ENCODE data around the gene BEND6.
A peak's percentile ranks its signal among the peaks of the same experiment; 100 is the strongest.

BEND6 gene

GRCh38 chr6:56916849-56917551 is 37.9 kb upstream of the BEND6 start:
- no peak overlapping the region for H3K4me3 ChIP-seq (ENCODE audit: severe bottlenecking)
- H3K4me1 ChIP-seq (ENCODE audit: insufficient read depth, poor library complexity, severe bottlenecking) = peaks cover under 1% of the 10 kb centered on the region
- no peaks in the 10 kb centered on the region for H3K9me3 ChIP-seq (ENCODE audit: severe bottlenecking)
- no peak for DNase-seq (ENCODE audit: low spot score)
- no peaks in the 10 kb centered on the region for H3K36me3 ChIP-seq (ENCODE audit: low read depth)
- H3K27me3 ChIP-seq (ENCODE audit: insufficient read depth, poor library complexity, severe bottlenecking) = no peaks in the 10 kb centered on the region
- no peak for ATAC-seq (ENCODE audit: low read depth)
- no peak overlapping the region for H3K27ac ChIP-seq (ENCODE audit: poor library complexity, severe bottlenecking)
- no peak for TF ChIP-seq CTCF (IDR thresholded peaks at IDR 0.05; ENCODE audit: poor library complexity, severe bottlenecking)

- no peak for DNase-seq (ENCODE audit: low spot score)
- H3K9me3 ChIP-seq (ENCODE audit: severe bottlenecking) = no peaks in the 10 kb centered on the region
- no peak for ATAC-seq (ENCODE audit: low read depth)
These were observed 32.3 kb upstream of the BEND6 start for GRCh38 chr6:56922645-56923044.

DNA sequence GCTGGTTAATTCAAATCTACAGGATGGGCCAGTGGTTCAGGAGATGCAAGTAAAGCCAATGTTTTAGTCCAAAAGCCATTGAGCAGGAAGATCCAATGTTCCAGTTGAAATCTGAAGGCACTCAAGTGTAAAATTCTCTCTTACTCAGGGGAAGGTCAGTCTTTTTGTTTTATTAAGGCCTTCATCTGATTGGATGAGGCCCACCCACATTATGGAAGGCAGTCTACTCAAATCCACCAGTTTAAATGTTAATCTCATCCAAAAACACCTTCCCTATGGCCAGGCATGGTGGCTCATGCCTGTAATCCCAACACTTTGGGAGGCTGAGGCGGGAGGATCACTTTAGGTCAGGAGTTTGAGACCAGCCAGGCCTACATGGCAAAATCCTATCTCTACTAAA is 31.3 kb upstream of the BEND6 start:
- no peaks in the 10 kb centered on the region for H3K27me3 ChIP-seq (ENCODE audit: insufficient read depth, poor library complexity, severe bottlenecking)
- H3K4me3 ChIP-seq (ENCODE audit: severe bottlenecking) = no peak overlapping the region
- ATAC-seq (ENCODE audit: low read depth) = no peak
- no peaks in the 10 kb centered on the region for H3K36me3 ChIP-seq (ENCODE audit: low read depth)
- no peak for TF ChIP-seq CTCF (IDR thresholded peaks at IDR 0.05; ENCODE audit: poor library complexity, severe bottlenecking)
- H3K27ac ChIP-seq (ENCODE audit: poor library complexity, severe bottlenecking) = no peak overlapping the region
- H3K4me1 ChIP-seq (ENCODE audit: insufficient read depth, poor library complexity, severe bottlenecking) = peaks cover 6% of the 10 kb centered on the region
- no peaks in the 10 kb centered on the region for H3K9me3 ChIP-seq (ENCODE audit: severe bottlenecking)
- no peak for DNase-seq (ENCODE audit: low spot score)

More at GRCh38 chr6:56922645-56923044, 32.3 kb upstream of the BEND6 start:
- Histone ChIP-seq H3K36me3 (ENCODE audit: low read depth) (no peaks in the 10 kb centered on the region), H3K27ac (ENCODE audit: poor library complexity, severe bottlenecking) (no peak overlapping the region), H3K4me1 (ENCODE audit: insufficient read depth, poor library complexity, severe bottlenecking) (peaks cover 6% of the 10 kb centered on the region), H3K27me3 (ENCODE audit: insufficient read depth, poor library complexity, severe bottlenecking) (no peaks in the 10 kb centered on the region), H3K4me3 (ENCODE audit: severe bottlenecking) (no peak overlapping the region)
- no peak for TF ChIP-seq CTCF (IDR thresholded peaks at IDR 0.05; ENCODE audit: poor library complexity, severe bottlenecking)

GRCh38 chr6:56927538-56928453 is 27.1 kb upstream of the BEND6 start:
- ATAC-seq (ENCODE audit: low read depth) (peak; percentile 45; the same call in 2 of the 3 replicates), DNase-seq (ENCODE audit: low spot score) (no peak)
- no peak for TF ChIP-seq CTCF (IDR thresholded peaks at IDR 0.05; ENCODE audit: poor library complexity, severe bottlenecking)
- Histone ChIP-seq H3K27me3 (ENCODE audit: insufficient read depth, poor library complexity, severe bottlenecking) (no peaks in the 10 kb centered on the region), H3K36me3 (ENCODE audit: low read depth) (no peaks in the 10 kb centered on the region), H3K27ac (ENCODE audit: poor library complexity, severe bottlenecking) (peak overlapping the region; percentile 27), H3K4me1 (ENCODE audit: insufficient read depth, poor library complexity, severe bottlenecking) (peaks cover 6% of the 10 kb centered on the region), H3K4me3 (ENCODE audit: severe bottlenecking) (no peak overlapping the region), H3K9me3 (ENCODE audit: severe bottlenecking) (no peaks in the 10 kb centered on the region)

All from RWPE2 (cell line).